ENCODE results near the gene ZNF750. TPM values are rescaled to one million over a fixed set of nuclear protein-coding genes. Genes with fewer than 3 reads are reported as not detected.

Gene ZNF750
- total RNA-seq: not detected

- H3K4me3 Mint-ChIP-seq: no peak within 1 kb of the TSS
- H3K9me3 Mint-ChIP-seq: no peaks in the 10 kb centered on the region
- H3K4me1 Mint-ChIP-seq (ENCODE audit: low read depth): no peaks in the 10 kb centered on the region
- ATAC-seq: no peak
- no peak for DNase-seq
- no peaks in the 10 kb centered on the region for H3K27me3 Mint-ChIP-seq (ENCODE audit: low read depth)
- peaks cover 9% of the 10 kb centered on the region for H3K36me3 Mint-ChIP-seq (ENCODE audit: insufficient read depth)
These were observed at the start of gene ZNF750 for GRCh38 chr17:82839617-82840292. Gene ZNF750 (minus strand): TSS chr17:82840022. CDS start chr17:82832454, 7,568 bp downstream.

GRCh38 chr17:82888583-82889495, 49.0 kb upstream of the ZNF750 start:
- no peak overlapping the region for H3K4me3 Mint-ChIP-seq
- H3K9me3 Mint-ChIP-seq: no peaks in the 10 kb centered on the region
- H3K27me3 Mint-ChIP-seq (ENCODE audit: low read depth): no peaks in the 10 kb centered on the region
- H3K36me3 Mint-ChIP-seq (ENCODE audit: insufficient read depth): peaks cover 13% of the 10 kb centered on the region
- ATAC-seq (no peak), DNase-seq (no peak)
- peaks cover 57% of the 10 kb centered on the region for H3K4me1 Mint-ChIP-seq (ENCODE audit: low read depth)

GRCh38 chr17:82887255-82888164, 47.7 kb upstream of the ZNF750 start:
- no peaks in the 10 kb centered on the region for H3K9me3 Mint-ChIP-seq
- peaks cover 13% of the 10 kb centered on the region for H3K36me3 Mint-ChIP-seq (ENCODE audit: insufficient read depth)
- ATAC-seq (no peak), DNase-seq (no peak)
- no peaks in the 10 kb centered on the region for H3K27me3 Mint-ChIP-seq (ENCODE audit: low read depth)
- peaks cover 57% of the 10 kb centered on the region for H3K4me1 Mint-ChIP-seq (ENCODE audit: low read depth)
- H3K4me3 Mint-ChIP-seq: no peak overlapping the region

GRCh38 chr17:82884970-82885353, 45.1 kb upstream of the ZNF750 start:
- DNase-seq (no peak), ATAC-seq (peak; percentile 46 to 54)
- no peaks in the 10 kb centered on the region for H3K27me3 Mint-ChIP-seq (ENCODE audit: low read depth)
- peaks cover 67% of the 10 kb centered on the region for H3K4me1 Mint-ChIP-seq (ENCODE audit: low read depth)
- H3K9me3 Mint-ChIP-seq: no peaks in the 10 kb centered on the region
- H3K4me3 Mint-ChIP-seq: peak overlapping the region; percentile 48
- H3K36me3 Mint-ChIP-seq (ENCODE audit: insufficient read depth): peaks cover 12% of the 10 kb centered on the region

GRCh38 chr17:82884341-82884969, 44.6 kb upstream of the ZNF750 start:
- peak overlapping the region; percentile 48 for H3K4me3 Mint-ChIP-seq
- no peak for DNase-seq
- H3K36me3 Mint-ChIP-seq (ENCODE audit: insufficient read depth): peaks cover 17% of the 10 kb centered on the region
- H3K27me3 Mint-ChIP-seq (ENCODE audit: low read depth): no peaks in the 10 kb centered on the region
- peaks cover 72% of the 10 kb centered on the region for H3K4me1 Mint-ChIP-seq (ENCODE audit: low read depth)
- no peak for ATAC-seq
- no peaks in the 10 kb centered on the region for H3K9me3 Mint-ChIP-seq

GRCh38 chr17:82883419-82884031, 43.7 kb upstream of the ZNF750 start:
- Mint-ChIP-seq H3K9me3 (no peaks in the 10 kb centered on the region), H3K4me3 (peak overlapping the region; percentile 43)
- no peak for ATAC-seq

GRCh38 chr17:82882715-82883418, 43.0 kb upstream of the ZNF750 start:
- Mint-ChIP-seq H3K36me3 (ENCODE audit: insufficient read depth) (peaks cover 21% of the 10 kb centered on the region), H3K4me1 (ENCODE audit: low read depth) (peaks cover 83% of the 10 kb centered on the region), H3K4me3 (peak overlapping the region; percentile 76), H3K27me3 (ENCODE audit: low read depth) (no peaks in the 10 kb centered on the region), H3K9me3 (no peaks in the 10 kb centered on the region)
- DNase-seq (peak; percentile 72), ATAC-seq (peak; percentile 93 to 96)

More at GRCh38 chr17:82883419-82884031, 43.7 kb upstream of the ZNF750 start:
- DNase-seq: no peak
- Mint-ChIP-seq H3K27me3 (ENCODE audit: low read depth) (no peaks in the 10 kb centered on the region), H3K36me3 (ENCODE audit: insufficient read depth) (peaks cover 22% of the 10 kb centered on the region), H3K4me1 (ENCODE audit: low read depth) (peaks cover 81% of the 10 kb centered on the region)

- Mint-ChIP-seq H3K36me3 (ENCODE audit: insufficient read depth) (peaks cover 14% of the 10 kb centered on the region), H3K4me3 (peak overlapping the region; percentile 76), H3K4me1 (ENCODE audit: low read depth) (peaks cover 82% of the 10 kb centered on the region), H3K9me3 (no peaks in the 10 kb centered on the region), H3K27me3 (ENCODE audit: low read depth) (no peaks in the 10 kb centered on the region)
- no peak for ATAC-seq
- no peak for DNase-seq
These were observed 42.3 kb upstream of the ZNF750 start for GRCh38 chr17:82881900-82882714.

GRCh38 chr17:82881324-82881823, 41.6 kb upstream of the ZNF750 start:
- Mint-ChIP-seq H3K36me3 (ENCODE audit: insufficient read depth) (peaks cover 11% of the 10 kb centered on the region), H3K27me3 (ENCODE audit: low read depth) (no peaks in the 10 kb centered on the region), H3K4me3 (no peak overlapping the region), H3K4me1 (ENCODE audit: low read depth) (peaks cover 87% of the 10 kb centered on the region), H3K9me3 (no peaks in the 10 kb centered on the region)
- ATAC-seq (no peak), DNase-seq (no peak)

- no peak for ATAC-seq
- DNase-seq: no peak
- Mint-ChIP-seq H3K36me3 (ENCODE audit: insufficient read depth) (peaks cover 11% of the 10 kb centered on the region), H3K4me1 (ENCODE audit: low read depth) (peaks cover 81% of the 10 kb centered on the region), H3K9me3 (no peaks in the 10 kb centered on the region), H3K4me3 (no peak overlapping the region), H3K27me3 (ENCODE audit: low read depth) (no peaks in the 10 kb centered on the region)
These were observed 41.0 kb upstream of the ZNF750 start for GRCh38 chr17:82880620-82881323.

- H3K4me3 Mint-ChIP-seq: no peak overlapping the region
These were observed 39.4 kb upstream of the ZNF750 start for GRCh38 chr17:82879241-82879640.

GRCh38 chr17:82878527-82878926, 38.7 kb upstream of the ZNF750 start:
- Mint-ChIP-seq H3K9me3 (no peaks in the 10 kb centered on the region), H3K27me3 (ENCODE audit: low read depth) (no peaks in the 10 kb centered on the region), H3K36me3 (ENCODE audit: insufficient read depth) (peaks cover 14% of the 10 kb centered on the region), H3K4me3 (no peak overlapping the region), H3K4me1 (ENCODE audit: low read depth) (peaks cover 62% of the 10 kb centered on the region)
- no peak for ATAC-seq
- DNase-seq: no peak

More at GRCh38 chr17:82879241-82879640, 39.4 kb upstream of the ZNF750 start:
- no peaks in the 10 kb centered on the region for H3K27me3 Mint-ChIP-seq (ENCODE audit: low read depth)
- no peak for ATAC-seq
- no peak for DNase-seq
- peaks cover 14% of the 10 kb centered on the region for H3K36me3 Mint-ChIP-seq (ENCODE audit: insufficient read depth)
- peaks cover 67% of the 10 kb centered on the region for H3K4me1 Mint-ChIP-seq (ENCODE audit: low read depth)
- no peaks in the 10 kb centered on the region for H3K9me3 Mint-ChIP-seq
